ENCODE results near the gene GASK1A. TPM values are rescaled to one million over a fixed set of nuclear protein-coding genes. Genes with fewer than 3 reads are reported as not detected.

Gene GASK1A
- total RNA-seq, 2 experiments from 2014 or later = 0.28 TPM; not detected in 1

- no peaks in the 10 kb centered on the region for H3K36me3 ChIP-seq (ENCODE audit: insufficient read depth, low read length)
Measured at GRCh38 chr3:43094851-43095250, 115.7 kb downstream of the GASK1A start.

GRCh38 chr3:43095370-43095769 is 116.3 kb downstream of the GASK1A start:
- Histone ChIP-seq H3K27me3 (ENCODE audit: control insufficient read depth in 1 of 2, insufficient read depth in 2 of 2, low read length in 2 of 2) (no peaks in the 10 kb centered on the region), H3K9me3 (ENCODE audit: control insufficient read depth in 1 of 2, insufficient read depth in 1 of 2, low read length in 2 of 2) (no peaks in the 10 kb centered on the region), H3K27ac (ENCODE audit: low read depth in 1 of 2, low read length in 2 of 2) (no peak overlapping the region), H3K4me3 (ENCODE audit: low read length) (no peak overlapping the region), H3K36me3 (ENCODE audit: insufficient read depth, low read length) (no peaks in the 10 kb centered on the region), H3K4me1 (ENCODE audit: insufficient read depth, low read length) (no peaks in the 10 kb centered on the region)
- Mint-ChIP-seq H3K4me3 (no peak overlapping the region), H3K27ac (no peak overlapping the region), H3K9me3 (no peaks in the 10 kb centered on the region), H3K27me3 (no peaks in the 10 kb centered on the region), H3K4me1 (ENCODE audit: low read depth) (peaks cover 20% of the 10 kb centered on the region), H3K36me3 (ENCODE audit: low read depth) (peaks cover 7% of the 10 kb centered on the region)
- intact Hi-C loops (cut with DNase I, micrococcal nuclease) = no loop called here
- DNase-seq (no peak), ATAC-seq (ENCODE audit: poor library complexity) (no peak)
- no peak for TF ChIP-seq CTCF (IDR thresholded peaks at IDR 0.05)
- CTCF ChIA-PET = no interaction called here
- POLR2A ChIA-PET = no interaction called here

More at GRCh38 chr3:43094851-43095250, 115.7 kb downstream of the GASK1A start:
- no peak for DNase-seq
- Histone ChIP-seq H3K27ac (ENCODE audit: low read depth in 1 of 2, low read length in 2 of 2) (no peak overlapping the region), H3K4me1 (ENCODE audit: insufficient read depth, low read length) (no peaks in the 10 kb centered on the region), H3K4me3 (ENCODE audit: low read length) (no peak overlapping the region), H3K9me3 (ENCODE audit: control insufficient read depth in 1 of 2, insufficient read depth in 1 of 2, low read length in 2 of 2) (no peaks in the 10 kb centered on the region), H3K27me3 (ENCODE audit: control insufficient read depth in 1 of 2, insufficient read depth in 2 of 2, low read length in 2 of 2) (no peaks in the 10 kb centered on the region)
- Mint-ChIP-seq H3K4me3 (no peak overlapping the region), H3K4me1 (ENCODE audit: low read depth) (peaks cover 20% of the 10 kb centered on the region), H3K9me3 (no peaks in the 10 kb centered on the region), H3K36me3 (ENCODE audit: low read depth) (peaks cover 7% of the 10 kb centered on the region), H3K27ac (no peak overlapping the region), H3K27me3 (no peaks in the 10 kb centered on the region)
- POLR2A ChIA-PET = no interaction called here
- no peak for ATAC-seq (ENCODE audit: poor library complexity)
- CTCF ChIA-PET = no interaction called here
- intact Hi-C loops (cut with DNase I, micrococcal nuclease) = no loop called here
- TF ChIP-seq CTCF (IDR thresholded peaks at IDR 0.05) = no peak

GRCh38 chr3:43096761-43097160 is 117.7 kb downstream of the GASK1A start:
- no peak overlapping the region for H3K4me3 Mint-ChIP-seq
- Histone ChIP-seq H3K4me1 (ENCODE audit: insufficient read depth, low read length) (no peaks in the 10 kb centered on the region), H3K27me3 (ENCODE audit: control insufficient read depth in 1 of 2, insufficient read depth in 2 of 2, low read length in 2 of 2) (no peaks in the 10 kb centered on the region), H3K36me3 (ENCODE audit: insufficient read depth, low read length) (no peaks in the 10 kb centered on the region), H3K9me3 (ENCODE audit: control insufficient read depth in 1 of 2, insufficient read depth in 1 of 2, low read length in 2 of 2) (no peaks in the 10 kb centered on the region), H3K4me3 (ENCODE audit: low read length) (no peak overlapping the region), H3K27ac (ENCODE audit: low read depth in 1 of 2, low read length in 2 of 2) (no peak overlapping the region)
- H3K4me1 Mint-ChIP-seq (ENCODE audit: low read depth) = peaks cover 26% of the 10 kb centered on the region
- H3K27ac Mint-ChIP-seq = no peak overlapping the region
- H3K36me3 Mint-ChIP-seq (ENCODE audit: low read depth) = peaks cover 7% of the 10 kb centered on the region
- intact Hi-C loops (cut with DNase I, micrococcal nuclease) = no loop called here
- ChIA-PET CTCF (no interaction called here), POLR2A (interaction anchor here (1.4 kb wide), 1 partner anchor 15 kb away, joined by 3 read pairs; no protein-coding TSS in a partner anchor)
- no peak for DNase-seq
- H3K9me3 Mint-ChIP-seq = no peaks in the 10 kb centered on the region
- TF ChIP-seq CTCF (IDR thresholded peaks at IDR 0.05) = no peak
- H3K27me3 Mint-ChIP-seq = no peaks in the 10 kb centered on the region
- ATAC-seq (ENCODE audit: poor library complexity) = no peak
